Stromal cell of bone marrow (primary cell): ENCODE data around the gene GLOD5.
"Not testable (repeated sequence)": the region's sequence is repeated elsewhere in the genome, so short reads cannot be mapped to it uniquely, and the experiment has no call there.

Source experiments
- DNase-seq: peaks from one replicate; pipeline ENCODE4 v3.0.0-alpha.2; 2012; ENCODE audit warnings: low read depth

The GLOD5 gene

GRCh38 chrX:48794340-48794910, 32.9 kb downstream of the GLOD5 start:
- DNase-seq, result no peak

- no peak for DNase-seq
These were observed 33.5 kb downstream of the GLOD5 start for GRCh38 chrX:48794911-48795515.

DNA sequence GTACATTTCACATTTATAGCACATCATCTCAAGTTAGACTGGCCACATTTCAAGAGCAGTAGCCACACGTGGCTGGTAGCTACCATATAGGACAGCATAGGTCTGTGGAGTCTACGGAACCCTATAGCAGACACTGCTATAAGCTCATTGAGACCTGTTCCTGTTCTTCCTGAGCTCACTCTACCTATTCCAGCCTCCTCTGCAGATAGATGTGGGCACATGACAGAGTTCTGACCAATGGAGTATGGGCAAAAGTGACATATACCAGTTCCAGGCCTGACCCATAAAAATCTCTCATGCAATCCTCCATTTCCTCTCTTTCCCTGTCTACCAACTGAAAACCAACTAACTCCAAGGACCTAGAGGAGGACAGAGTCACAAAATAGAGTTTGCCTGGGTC, 36.8 kb downstream of the GLOD5 start:
- no peak for DNase-seq

DNA sequence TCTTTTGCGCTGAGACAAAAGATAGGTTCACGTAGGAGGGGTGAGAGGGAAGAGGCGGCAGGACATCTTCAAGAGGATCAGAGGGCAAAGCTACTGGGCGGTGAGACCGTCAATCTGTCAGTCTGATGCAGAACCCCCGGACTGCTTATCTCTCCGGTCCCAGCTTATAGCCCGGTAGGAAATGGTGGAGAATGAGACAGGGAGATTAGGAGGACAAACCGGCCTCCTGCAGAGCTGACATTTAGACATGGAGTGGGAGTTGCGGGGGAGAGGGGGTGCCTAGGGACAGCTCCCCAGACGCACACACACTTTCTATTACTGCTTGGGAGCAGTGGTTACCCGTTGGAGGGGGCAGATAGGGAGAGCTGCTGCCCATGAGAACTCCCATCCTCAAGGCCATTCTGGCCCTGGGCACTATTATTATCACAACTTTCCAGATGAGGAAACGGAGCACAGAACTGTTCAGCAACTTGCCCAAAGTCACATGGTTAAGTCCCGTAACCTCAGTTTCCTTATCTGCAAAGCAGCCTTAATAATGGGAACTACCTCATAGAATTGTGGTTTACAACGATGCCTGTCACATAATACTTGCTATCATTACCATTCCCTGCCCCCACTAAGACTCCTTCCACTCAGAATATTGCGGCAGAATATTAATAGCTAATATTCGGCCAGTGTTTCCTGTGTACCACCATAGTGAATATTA, 39.2 kb downstream of the GLOD5 start:
- DNase-seq, result no peak

GRCh38 chrX:48801280-48802088, 39.9 kb downstream of the GLOD5 start, which contains the start of gene HDAC6:
Gene HDAC6, plus strand, starts transcription at chrX:48802067. Its CDS starts 626 bp downstream, at chrX:48802693.
- DNase-seq, result peak; percentile 97

DNA sequence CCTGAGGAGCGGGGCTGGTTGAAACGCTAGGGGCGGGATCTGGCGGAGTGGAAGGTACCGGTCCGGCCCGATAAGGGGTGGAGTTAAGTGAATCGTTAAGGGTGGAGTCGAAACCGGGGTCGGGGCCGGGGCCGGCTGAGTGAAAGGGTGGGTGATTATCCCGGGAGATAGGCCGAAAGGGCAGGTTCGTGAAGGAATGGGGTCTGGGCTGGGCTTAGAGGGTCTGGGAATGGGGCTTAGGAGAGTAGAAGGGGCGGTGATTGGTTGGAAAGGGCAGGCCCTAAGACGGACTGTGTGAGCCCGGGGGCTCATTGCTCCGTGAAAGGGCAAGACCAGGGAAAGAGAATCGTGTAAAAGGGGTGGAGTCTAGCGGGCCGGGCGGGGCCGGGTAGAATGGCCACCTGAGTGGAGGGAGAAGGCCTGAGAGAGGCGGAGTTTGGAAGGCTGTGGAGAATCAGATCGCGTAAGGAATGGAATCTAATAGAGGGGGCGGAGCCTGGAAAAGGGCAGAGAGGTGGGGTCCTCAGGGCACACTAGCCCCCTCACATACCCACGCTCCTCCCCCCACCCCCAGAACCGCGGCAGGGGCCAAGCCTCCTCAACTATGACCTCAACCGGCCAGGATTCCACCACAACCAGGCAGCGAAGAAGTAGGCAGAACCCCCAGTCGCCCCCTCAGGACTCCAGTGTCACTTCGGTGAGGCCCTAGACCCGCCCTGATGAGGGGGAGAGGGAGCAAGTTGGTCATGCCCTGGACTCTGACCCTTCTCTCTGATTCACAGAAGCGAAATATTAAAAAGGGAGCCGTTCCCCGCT, 40.8 kb downstream of the GLOD5 start:
- peak; percentile 50 for DNase-seq

DNA sequence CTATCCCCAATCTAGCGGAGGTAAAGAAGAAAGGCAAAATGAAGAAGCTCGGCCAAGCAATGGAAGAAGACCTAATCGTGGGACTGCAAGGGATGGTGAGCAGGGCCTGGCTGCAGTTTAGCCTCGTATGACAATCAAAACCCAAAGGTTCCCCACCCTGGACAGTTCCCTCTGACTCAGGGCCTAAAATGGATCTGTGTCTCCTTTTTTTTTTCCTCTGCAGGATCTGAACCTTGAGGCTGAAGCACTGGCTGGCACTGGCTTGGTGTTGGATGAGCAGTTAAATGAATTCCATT, 41.3 kb downstream of the GLOD5 start:
- no peak for DNase-seq

GRCh38 chrX:48806081-48806480, 44.5 kb downstream of the GLOD5 start:
- DNase-seq, result no peak

DNA sequence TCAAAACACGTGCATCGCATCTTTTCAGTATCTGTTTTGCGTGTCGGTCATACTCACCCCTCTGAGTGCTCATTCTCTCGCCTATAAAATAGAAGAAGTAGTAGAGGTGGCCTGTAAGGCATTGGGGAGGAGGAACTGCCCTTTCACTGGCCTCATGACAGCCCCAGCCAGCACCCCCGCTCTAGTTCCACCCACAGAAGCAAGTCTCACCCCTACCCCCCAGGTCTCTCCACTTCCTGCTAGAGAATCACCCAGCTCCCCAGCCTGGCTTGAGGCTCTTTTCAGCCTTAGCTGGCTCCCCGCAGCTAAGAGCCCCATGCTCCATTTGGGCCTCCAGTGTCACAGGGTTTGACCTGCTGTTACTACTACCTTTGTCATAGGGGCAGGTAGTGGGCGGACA, 52.1 kb downstream of the GLOD5 start:
- no peak for DNase-seq

GRCh38 chrX:48814722-48815121, 53.2 kb downstream of the GLOD5 start:
- no peak for DNase-seq

- no peak for DNase-seq
These were observed 53.7 kb downstream of the GLOD5 start for GRCh38 chrX:48815266-48815665.

- no peak for DNase-seq
These were observed 54.7 kb downstream of the GLOD5 start for GRCh38 chrX:48816014-48816810.

DNA sequence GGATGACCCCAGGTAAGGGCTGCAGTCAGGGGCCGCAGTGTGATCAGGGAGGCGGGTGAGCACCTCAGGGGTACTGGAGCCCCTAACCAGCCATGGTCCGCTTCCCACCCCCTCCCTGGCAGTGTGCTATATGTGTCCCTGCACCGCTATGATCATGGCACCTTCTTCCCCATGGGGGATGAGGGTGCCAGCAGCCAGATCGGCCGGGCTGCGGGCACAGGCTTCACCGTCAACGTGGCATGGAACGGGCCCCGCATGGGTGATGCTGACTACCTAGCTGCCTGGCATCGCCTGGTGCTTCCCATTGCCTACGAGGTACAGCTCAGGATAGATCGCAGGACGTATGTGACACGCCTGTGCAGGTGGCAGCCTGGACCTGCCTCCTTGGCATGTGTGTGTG, 56.6 kb downstream of the GLOD5 start:
- DNase-seq, result no peak

DNA sequence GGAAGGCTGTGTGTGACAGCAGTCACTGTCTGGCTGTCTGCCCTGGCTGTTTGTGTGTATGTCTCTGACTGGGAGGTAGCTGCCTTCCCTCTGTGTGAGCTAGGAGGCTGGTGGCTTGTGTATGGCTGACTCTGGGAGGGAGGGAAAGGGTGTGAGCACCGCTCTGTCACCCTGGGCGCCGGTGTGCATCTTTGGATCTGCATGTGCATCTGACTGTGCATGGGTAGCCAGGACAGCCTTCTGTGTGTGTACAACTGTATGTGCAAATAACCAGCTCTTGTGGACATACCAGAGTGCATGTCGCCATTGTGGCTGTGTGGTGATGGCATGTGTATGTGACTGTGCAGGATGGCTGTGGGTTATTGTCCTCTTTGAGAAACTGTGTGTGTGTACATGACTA, 57.3 kb downstream of the GLOD5 start:
- DNase-seq, result no peak

GRCh38 chrX:48819394-48819793, 57.8 kb downstream of the GLOD5 start:
- DNase-seq, result not testable (repeated sequence)

DNA sequence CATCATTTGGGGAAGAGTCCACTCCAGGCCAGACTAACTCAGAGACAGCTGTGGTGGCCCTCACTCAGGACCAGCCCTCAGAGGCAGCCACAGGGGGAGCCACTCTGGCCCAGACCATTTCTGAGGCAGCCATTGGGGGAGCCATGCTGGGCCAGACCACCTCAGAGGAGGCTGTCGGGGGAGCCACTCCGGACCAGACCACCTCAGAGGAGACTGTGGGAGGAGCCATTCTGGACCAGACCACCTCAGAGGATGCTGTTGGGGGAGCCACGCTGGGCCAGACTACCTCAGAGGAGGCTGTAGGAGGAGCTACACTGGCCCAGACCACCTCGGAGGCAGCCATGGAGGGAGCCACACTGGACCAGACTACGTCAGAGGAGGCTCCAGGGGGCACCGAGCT, 61.5 kb downstream of the GLOD5 start:
- DNase-seq, result no peak
